CD4-positive, alpha-beta memory T cell (primary cell): ENCODE measurements around the gene GOLT1B. TPM values are rescaled to one million over a fixed set of nuclear protein-coding genes. Genes with fewer than 3 reads are reported as not detected.

Experiments used
- CTCF ChIA-PET: fragments of 350-600 bp; sonication (Branson Sonifier 250); formaldehyde crosslinking; loops from one replicate; lab custom pipeline; 2021; ENCODE audit warnings: inconsistent platforms; ENCODE audit not compliant: partially characterized antibody; lab: Charles Lee
- POLR2A ChIA-PET: fragments of 350-600 bp; sonication (Branson Sonifier 250); formaldehyde crosslinking; loops from one replicate; lab custom pipeline; 2021; ENCODE audit not compliant: partially characterized antibody; lab: Charles Lee
- DNase-seq, 5 donors: peaks; one replicate each; pipeline versions ENCODE4 v3.0.0 to v3.0.0-alpha.2; 2020 to 2022; ENCODE audit warnings: mixed read lengths in 1 of 5
- H3K27ac ChIP-seq: one replicate; pipeline ENCODE4 v1.7.0; 2013; ENCODE audit warnings: low read depth, low read length
- H3K27me3 ChIP-seq: 2 replicates; pipeline ENCODE4 v1.7.0; 2013; ENCODE audit warnings: mild to moderate bottlenecking, low read length, moderate library complexity; ENCODE audit not compliant: insufficient read depth
- H3K36me3 ChIP-seq: 2 replicates; pipeline ENCODE4 v1.7.0; 2013; ENCODE audit warnings: mild to moderate bottlenecking, low read length, moderate library complexity; ENCODE audit not compliant: insufficient read depth
- H3K4me1 ChIP-seq: 2 replicates; pipeline ENCODE4 v1.7.0; 2013; ENCODE audit warnings: mild to moderate bottlenecking, low read length, moderate library complexity; ENCODE audit not compliant: insufficient read depth
- H3K4me3 ChIP-seq, 2 donors: one replicate each; pipeline ENCODE4 v1.7.0; 2013; ENCODE audit warnings: low read length in 2 of 2, mild to moderate bottlenecking in 1 of 2
- H3K9me3 ChIP-seq, 2 donors: one replicate each; pipeline ENCODE4 v1.7.0; 2013; ENCODE audit warnings: low read length in 2 of 2, control low read depth in 1 of 2; ENCODE audit not compliant: control insufficient read depth in 1 of 2
- H3K27ac Mint-ChIP-seq, 7 donors: one replicate each; pipeline ENCODE4 v1.8.0; 2020 to 2021; ENCODE audit warnings: mixed read lengths in 7 of 7, mild to moderate bottlenecking in 6 of 7, inconsistent platforms in 3 of 7, moderate library complexity in 3 of 7
- H3K27me3 Mint-ChIP-seq, 2 donors: one replicate each; pipeline ENCODE4 v1.8.0; 2020 to 2021; ENCODE audit warnings: mixed read lengths in 2 of 2
- H3K36me3 Mint-ChIP-seq, 2 donors: one replicate each; pipeline ENCODE4 v1.8.0; 2020 to 2021; ENCODE audit warnings: mixed read lengths in 2 of 2, inconsistent platforms in 1 of 2, mild to moderate bottlenecking in 1 of 2
- H3K4me1 Mint-ChIP-seq, 4 donors: one replicate each; pipeline ENCODE4 v1.8.0; 2020 to 2021; ENCODE audit warnings: mixed read lengths in 4 of 4, mild to moderate bottlenecking in 1 of 4
- H3K4me3 Mint-ChIP-seq, 8 donors: one replicate each; pipeline ENCODE4 v1.8.0; 2020 to 2021; ENCODE audit warnings: mixed read lengths in 8 of 8, mild to moderate bottlenecking in 7 of 8, moderate library complexity in 6 of 8, inconsistent platforms in 3 of 8
- H3K9me3 Mint-ChIP-seq, 8 donors: one replicate each; pipeline ENCODE4 v1.8.0; 2020 to 2021; ENCODE audit warnings: mixed read lengths in 8 of 8, mild to moderate bottlenecking in 5 of 8, inconsistent platforms in 3 of 8, moderate library complexity in 1 of 8
- intact Hi-C: fragments of 100-400 bp; cut with micrococcal nuclease; formaldehyde crosslinking; loops from one replicate; pipeline ENCODE4 v1.15.1; 2023
- polyA plus RNA-seq, 2 donors: library from polyadenylated mRNA; unstranded; fragments of 300-500 nt; fragmentation: Illumina TruSeq; gene quantifications; one replicate each; pipeline ENCODE4 v1.2.3, GENCODE V29; 2021
- total RNA-seq, 2 experiments: library from RNA; stranded (reverse); gene quantifications; one replicate each; pipeline ENCODE4 v1.2.3, GENCODE V29; 2021

GOLT1B gene
- total and polyA plus RNA-seq, 4 experiments from 2014 or later, result 33.0 to 39.1 (median 35.3) TPM

- Histone ChIP-seq H3K36me3 (peaks cover 38% of the 10 kb centered on the region), H3K9me3 (no peaks in the 10 kb centered on the region), H3K4me3 (no peak overlapping the region), H3K4me1 (no peaks in the 10 kb centered on the region), H3K27ac (no peak overlapping the region), H3K27me3 (no peaks in the 10 kb centered on the region)
- POLR2A ChIA-PET, result interaction anchor here (1.2 kb wide), 1 partner anchor 10 kb away, joined by 3 read pairs; no protein-coding TSS in a partner anchor
- intact Hi-C loops, result loop anchor here (5.0 kb wide), 1 partner anchor 35 kb away; the partner anchor contains the start of gene PYROXD1
- H3K9me3 Mint-ChIP-seq, result no peaks in the 10 kb centered on the region
- no peaks in the 10 kb centered on the region for H3K27me3 Mint-ChIP-seq
- peaks cover 0 to 4% (median 2%) of the 10 kb centered on the region in 4 donors for H3K4me1 Mint-ChIP-seq
- H3K4me3 Mint-ChIP-seq, result no peak overlapping the region
- peak overlapping the region in 3 of 7 donors; percentile 9 to 41 (median 36) for H3K27ac Mint-ChIP-seq
- peaks cover 50 to 68% of the 10 kb centered on the region in 2 donors for H3K36me3 Mint-ChIP-seq
- DNase-seq, result no peak
- CTCF ChIA-PET, result no interaction called here
Measured at GRCh38 chr12:21472197-21472823, 29.3 kb upstream of the GOLT1B start.

GRCh38 chr12:21475552-21475951 lies 26.0 kb upstream of the GOLT1B start:
- no peaks in the 10 kb centered on the region for H3K27me3 Mint-ChIP-seq
- intact Hi-C loops, result no loop called here
- ChIA-PET POLR2A (no interaction called here), CTCF (no interaction called here)
- Histone ChIP-seq H3K36me3 (peaks cover 43% of the 10 kb centered on the region), H3K4me1 (no peaks in the 10 kb centered on the region), H3K27me3 (no peaks in the 10 kb centered on the region), H3K4me3 (no peak overlapping the region), H3K27ac (no peak overlapping the region), H3K9me3 (no peaks in the 10 kb centered on the region)
- H3K27ac Mint-ChIP-seq, result peak overlapping the region in 2 of 7 donors; percentile 7 to 42
- H3K4me3 Mint-ChIP-seq, result no peak overlapping the region
- H3K36me3 Mint-ChIP-seq, result peaks cover 40 to 59% of the 10 kb centered on the region in 2 donors
- no peak for DNase-seq
- H3K4me1 Mint-ChIP-seq, result peaks cover 0 to 5% (median 2%) of the 10 kb centered on the region in 4 donors
- no peaks in the 10 kb centered on the region for H3K9me3 Mint-ChIP-seq

- intact Hi-C loops, result no loop called here
- no peak for DNase-seq
- H3K36me3 Mint-ChIP-seq, result peaks cover 35 to 52% of the 10 kb centered on the region in 2 donors
- H3K27me3 Mint-ChIP-seq, result no peaks in the 10 kb centered on the region
- H3K27ac Mint-ChIP-seq, result peak overlapping the region in 2 of 7 donors; percentile 23 to 35
- no peak overlapping the region for H3K27ac ChIP-seq
- H3K4me1 Mint-ChIP-seq, result peaks cover 0 to 3% (median under 1%) of the 10 kb centered on the region in 4 donors
- H3K9me3 Mint-ChIP-seq, result no peaks in the 10 kb centered on the region
- H3K9me3 ChIP-seq, result no peaks in the 10 kb centered on the region
- ChIA-PET POLR2A (no interaction called here), CTCF (no interaction called here)
- no peak overlapping the region for H3K4me3 Mint-ChIP-seq
- H3K4me1 ChIP-seq, result no peaks in the 10 kb centered on the region
- H3K27me3 ChIP-seq, result no peaks in the 10 kb centered on the region
- H3K4me3 ChIP-seq, result no peak overlapping the region
- H3K36me3 ChIP-seq, result peaks cover 51% of the 10 kb centered on the region
Measured at GRCh38 chr12:21476949-21477348, 24.6 kb upstream of the GOLT1B start.

DNA sequence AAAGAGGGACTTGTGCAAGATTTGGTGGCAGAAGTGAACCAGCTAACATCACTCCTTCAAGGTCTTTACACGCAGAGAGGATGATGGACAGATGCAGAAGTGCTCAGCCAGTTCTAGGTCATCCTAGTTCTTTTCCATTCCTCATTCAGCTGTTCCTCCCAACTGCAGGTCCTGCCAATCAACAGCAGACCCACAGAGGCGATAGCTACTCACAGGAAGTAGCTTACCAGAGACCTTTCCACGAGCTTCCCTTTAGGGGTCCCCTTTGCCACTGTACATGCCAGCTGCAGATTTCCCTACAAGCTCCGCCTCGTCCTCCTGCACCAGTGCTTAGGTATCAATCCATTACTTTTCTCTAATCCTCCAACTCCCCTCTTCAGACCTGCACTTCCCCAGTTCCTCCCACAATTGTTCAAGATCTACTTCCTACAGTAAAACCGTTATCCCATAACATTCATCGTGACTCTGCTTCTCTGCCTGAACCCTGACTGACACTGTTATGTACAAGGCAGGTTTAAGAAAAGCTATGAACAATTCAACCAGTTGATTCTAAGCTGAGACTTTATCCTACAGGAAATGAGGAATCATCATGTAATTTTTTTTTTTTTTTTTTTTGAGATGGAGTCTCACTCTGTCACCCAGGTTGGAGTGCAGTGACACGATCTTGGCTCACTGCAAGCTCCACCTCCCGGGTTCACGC lies 22.7 kb upstream of the GOLT1B start:
- peaks cover 0 to 3% (median under 1%) of the 10 kb centered on the region in 4 donors for H3K4me1 Mint-ChIP-seq
- Histone ChIP-seq H3K27me3 (no peaks in the 10 kb centered on the region), H3K27ac (no peak overlapping the region), H3K4me1 (no peaks in the 10 kb centered on the region), H3K9me3 (no peaks in the 10 kb centered on the region), H3K36me3 (peaks cover 51% of the 10 kb centered on the region), H3K4me3 (no peak overlapping the region)
- ChIA-PET POLR2A (interaction anchor here (1.2 kb wide), 1 partner anchor 23 kb away, joined by 3 read pairs; the partner anchor contains the start of genes GOLT1B and RECQL), CTCF (interaction anchor here (0.7 to 1.3 kb wide), 4 partner anchors 11 to 23 kb away, joined by 3 to 9 read pairs (median 3); partner anchors contain the start of gene GOLT1B)
- no peak overlapping the region for H3K27ac Mint-ChIP-seq
- intact Hi-C loops, result no loop called here
- DNase-seq, result no peak
- no peak overlapping the region for H3K4me3 Mint-ChIP-seq
- no peaks in the 10 kb centered on the region for H3K27me3 Mint-ChIP-seq
- peaks cover 21 to 38% of the 10 kb centered on the region in 2 donors for H3K36me3 Mint-ChIP-seq
- H3K9me3 Mint-ChIP-seq, result no peaks in the 10 kb centered on the region

DNA sequence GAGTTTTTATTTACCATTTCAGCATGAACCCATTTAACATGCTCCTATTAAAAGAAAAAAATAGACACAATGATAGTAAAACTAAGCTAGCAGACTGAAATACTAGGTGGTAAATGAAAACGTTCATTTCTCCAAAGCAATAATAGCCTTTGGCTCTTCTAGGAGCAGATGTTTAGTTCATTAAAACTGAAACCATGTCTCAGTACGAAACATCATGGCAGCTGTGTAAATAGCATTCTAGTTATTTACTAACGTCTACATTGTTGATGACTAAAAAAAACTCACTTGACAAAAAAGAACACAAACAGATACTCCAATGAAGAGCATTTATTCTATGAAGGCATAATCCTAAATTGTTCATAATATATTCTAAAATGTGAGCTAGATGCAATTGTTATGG lies 18.1 kb upstream of the GOLT1B start:
- POLR2A ChIA-PET, result interaction anchor here (0.9 kb wide), 1 partner anchor 17 kb away, joined by 3 read pairs; the partner anchor contains the start of gene RECQL
- Mint-ChIP-seq H3K9me3 (no peaks in the 10 kb centered on the region), H3K36me3 (peaks cover 17 to 19% of the 10 kb centered on the region in 2 donors), H3K27me3 (no peaks in the 10 kb centered on the region), H3K27ac (peak overlapping the region in 1 of 7 donors; percentile 26), H3K4me1 (peaks cover 5 to 12% (median 8%) of the 10 kb centered on the region in 4 donors), H3K4me3 (no peak overlapping the region)
- no peak for DNase-seq
- H3K4me3 ChIP-seq, result no peak overlapping the region
- no peak overlapping the region for H3K27ac ChIP-seq
- H3K27me3 ChIP-seq, result no peaks in the 10 kb centered on the region
- H3K4me1 ChIP-seq, result no peaks in the 10 kb centered on the region
- no peaks in the 10 kb centered on the region for H3K9me3 ChIP-seq
- intact Hi-C loops, result no loop called here
- CTCF ChIA-PET, result interaction anchor here (0.7 kb wide), 1 partner anchor 197 kb away, joined by 5 read pairs; no protein-coding TSS in a partner anchor
- peaks cover 45% of the 10 kb centered on the region for H3K36me3 ChIP-seq

- ChIA-PET CTCF (interaction anchor here (1.0 kb wide), 1 partner anchor 172 kb away, joined by 3 read pairs; no protein-coding TSS in a partner anchor), POLR2A (no interaction called here)
- H3K27me3 Mint-ChIP-seq, result no peaks in the 10 kb centered on the region
- H3K36me3 ChIP-seq, result peaks cover 48% of the 10 kb centered on the region
- H3K9me3 Mint-ChIP-seq, result no peaks in the 10 kb centered on the region
- H3K27ac ChIP-seq, result no peak overlapping the region
- H3K4me3 ChIP-seq, result no peak overlapping the region
- H3K9me3 ChIP-seq, result no peaks in the 10 kb centered on the region
- H3K27ac Mint-ChIP-seq, result no peak overlapping the region
- intact Hi-C loops, result no loop called here
- H3K4me1 ChIP-seq, result no peaks in the 10 kb centered on the region
- no peak for DNase-seq
- H3K36me3 Mint-ChIP-seq, result peaks cover 34 to 35% of the 10 kb centered on the region in 2 donors
- H3K27me3 ChIP-seq, result no peaks in the 10 kb centered on the region
- no peak overlapping the region for H3K4me3 Mint-ChIP-seq
- H3K4me1 Mint-ChIP-seq, result peaks cover 9 to 19% (median 13%) of the 10 kb centered on the region in 4 donors
Measured at GRCh38 chr12:21485998-21486397, 15.6 kb upstream of the GOLT1B start.

GRCh38 chr12:21499765-21500164 lies 1.8 kb upstream of the GOLT1B start:
- intact Hi-C loops, result loop anchor here (2.0 to 10.0 kb wide), 6 partner anchors 113 to 1125 kb away; partner anchors contain the start of genes C2CD5, CMAS and ETNK1
- Mint-ChIP-seq H3K4me3 (peak overlapping the region in 1 of 8 donors; percentile 59), H3K9me3 (no peaks in the 10 kb centered on the region), H3K27ac (peak overlapping the region in 1 of 7 donors; percentile 60), H3K27me3 (no peaks in the 10 kb centered on the region), H3K36me3 (peaks cover 30 to 41% of the 10 kb centered on the region in 2 donors), H3K4me1 (peaks cover 27 to 46% (median 38%) of the 10 kb centered on the region in 4 donors)
- Histone ChIP-seq H3K9me3 (no peaks in the 10 kb centered on the region), H3K27me3 (no peaks in the 10 kb centered on the region), H3K4me1 (peaks cover 55% of the 10 kb centered on the region), H3K4me3 (no peak overlapping the region), H3K27ac (no peak overlapping the region), H3K36me3 (peaks cover 39% of the 10 kb centered on the region)
- ChIA-PET POLR2A (interaction anchor here (1.4 to 2.6 kb wide), 2 partner anchors 11 to 158 kb away, joined by 6 to 26 read pairs; partner anchors contain the start of gene LDHB), CTCF (no interaction called here)
- no peak for DNase-seq
